Measurements from ENCODE around the gene PLA2G2C.

- TF ChIP-seq, protein P1, sequence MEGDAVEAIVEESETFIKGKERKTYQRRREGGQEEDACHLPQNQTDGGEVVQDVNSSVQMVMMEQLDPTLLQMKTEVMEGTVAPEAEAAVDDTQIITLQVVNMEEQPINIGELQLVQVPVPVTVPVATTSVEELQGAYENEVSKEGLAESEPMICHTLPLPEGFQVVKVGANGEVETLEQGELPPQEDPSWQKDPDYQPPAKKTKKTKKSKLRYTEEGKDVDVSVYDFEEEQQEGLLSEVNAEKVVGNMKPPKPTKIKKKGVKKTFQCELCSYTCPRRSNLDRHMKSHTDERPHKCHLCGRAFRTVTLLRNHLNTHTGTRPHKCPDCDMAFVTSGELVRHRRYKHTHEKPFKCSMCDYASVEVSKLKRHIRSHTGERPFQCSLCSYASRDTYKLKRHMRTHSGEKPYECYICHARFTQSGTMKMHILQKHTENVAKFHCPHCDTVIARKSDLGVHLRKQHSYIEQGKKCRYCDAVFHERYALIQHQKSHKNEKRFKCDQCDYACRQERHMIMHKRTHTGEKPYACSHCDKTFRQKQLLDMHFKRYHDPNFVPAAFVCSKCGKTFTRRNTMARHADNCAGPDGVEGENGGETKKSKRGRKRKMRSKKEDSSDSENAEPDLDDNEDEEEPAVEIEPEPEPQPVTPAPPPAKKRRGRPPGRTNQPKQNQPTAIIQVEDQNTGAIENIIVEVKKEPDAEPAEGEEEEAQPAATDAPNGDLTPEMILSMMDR (IDR thresholded peaks at IDR 0.05; ENCODE audit: low read depth, low read length, missing input control), result no peak
- no peak for TF ChIP-seq ATF3 (IDR thresholded peaks at IDR 0.05)
- TF ChIP-seq YY1 (IDR thresholded peaks at IDR 0.05), result no peak
These were observed 69.1 kb downstream of the PLA2G2C start for GRCh38 chr1:20117236-20117635.
